Stimulated activated CD8-positive, alpha-beta memory T cell treated with anti-CD3 and anti-CD28 coated beads, Interleukin-15, amount 100 ng/mL, for 1 hour (primary cell): Measurements from ENCODE around the gene VWA5A.

Experiments
- DNase-seq: peaks from one replicate; pipeline ENCODE4 v3.0.0-alpha.2; 2020; ENCODE audit warnings: low read depth

VWA5A gene

GRCh38 chr11:124170801-124171586, 55.7 kb downstream of the VWA5A start:
- DNase-seq = no peak

GRCh38 chr11:124172101-124172500, 56.9 kb downstream of the VWA5A start:
- DNase-seq = no peak

- no peak for DNase-seq
Measured at GRCh38 chr11:124172599-124172998, 57.3 kb downstream of the VWA5A start.

DNA sequence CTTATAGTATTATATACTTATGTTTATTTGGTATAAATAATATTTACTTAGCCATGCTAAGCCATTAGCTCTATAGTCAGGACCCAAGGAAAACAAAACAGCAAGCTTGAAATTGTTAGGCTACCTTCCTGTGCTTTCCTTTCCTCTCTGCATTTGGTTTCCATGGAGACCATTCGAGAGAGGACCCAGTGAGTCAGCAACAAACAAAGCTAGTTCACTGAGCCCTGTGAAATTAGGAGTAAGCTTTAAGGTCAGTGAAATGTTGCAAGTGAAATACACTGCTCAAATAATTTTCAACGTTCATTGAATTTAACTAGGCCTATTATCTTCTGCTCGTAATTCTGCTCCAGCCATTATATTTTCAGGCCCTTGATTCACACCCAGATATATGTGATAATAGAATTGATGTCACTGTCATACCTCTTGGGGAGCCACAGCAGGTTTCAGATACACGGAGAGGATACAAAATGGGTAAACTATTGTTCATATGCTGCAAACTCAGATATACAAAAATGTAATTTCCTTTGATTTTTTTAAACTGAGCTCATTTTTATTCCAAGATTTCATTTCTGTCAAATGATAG, 58.8 kb downstream of the VWA5A start:
- DNase-seq = no peak

DNA sequence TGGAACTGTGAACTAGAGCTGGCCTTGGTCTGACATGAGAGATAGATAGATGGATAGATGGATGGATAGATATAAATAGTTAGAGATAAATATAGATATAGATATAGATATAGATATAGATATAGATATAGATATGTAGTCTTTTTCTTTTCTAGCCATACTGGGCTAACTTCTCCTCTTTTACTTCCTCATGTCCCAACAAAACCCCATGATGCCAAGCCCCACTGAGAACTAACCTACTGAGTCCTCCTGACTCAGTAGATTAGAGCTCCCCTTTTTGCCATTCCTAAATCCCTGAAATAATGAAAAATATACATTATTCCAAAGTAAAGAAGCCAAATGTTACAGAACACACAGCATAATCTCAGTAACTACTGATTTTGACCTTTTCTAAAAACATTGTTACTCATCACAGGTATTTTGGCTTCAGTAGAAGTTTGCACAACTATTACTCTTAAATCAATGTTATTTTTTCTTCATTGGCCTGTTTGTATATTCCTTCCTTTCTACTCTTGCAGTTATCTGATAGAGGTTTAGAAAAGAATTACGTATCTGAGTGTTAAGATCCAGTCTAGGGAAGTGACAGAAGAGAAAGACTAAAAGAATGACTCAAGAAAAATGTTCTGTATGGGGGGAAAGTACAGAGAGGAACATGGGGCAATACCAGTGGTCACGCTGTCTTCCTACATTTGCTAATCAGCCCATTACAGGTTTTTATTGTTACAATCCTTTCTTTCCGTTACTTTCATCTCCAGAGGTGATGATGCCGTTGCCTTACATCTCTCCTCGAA, 61.9 kb downstream of the VWA5A start:
- no peak for DNase-seq

DNA sequence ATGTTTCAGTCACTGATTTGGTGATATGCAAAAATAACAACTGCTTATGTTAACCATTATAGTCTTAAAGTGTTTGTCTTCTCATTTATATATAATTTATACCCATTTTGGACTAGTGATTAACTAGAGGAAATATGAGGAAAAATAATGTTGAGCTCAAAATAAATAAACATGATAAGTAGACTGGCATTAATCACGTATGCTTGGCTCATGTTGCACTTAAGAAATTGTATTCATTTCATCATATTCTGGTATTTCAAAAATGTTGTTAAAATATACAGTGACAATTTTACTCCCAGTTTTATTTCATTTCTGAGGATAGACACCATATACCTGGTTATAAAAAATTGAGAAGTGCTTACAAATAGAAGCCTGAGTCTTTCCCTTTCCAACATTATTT, 64.1 kb downstream of the VWA5A start:
- no peak for DNase-seq

DNA sequence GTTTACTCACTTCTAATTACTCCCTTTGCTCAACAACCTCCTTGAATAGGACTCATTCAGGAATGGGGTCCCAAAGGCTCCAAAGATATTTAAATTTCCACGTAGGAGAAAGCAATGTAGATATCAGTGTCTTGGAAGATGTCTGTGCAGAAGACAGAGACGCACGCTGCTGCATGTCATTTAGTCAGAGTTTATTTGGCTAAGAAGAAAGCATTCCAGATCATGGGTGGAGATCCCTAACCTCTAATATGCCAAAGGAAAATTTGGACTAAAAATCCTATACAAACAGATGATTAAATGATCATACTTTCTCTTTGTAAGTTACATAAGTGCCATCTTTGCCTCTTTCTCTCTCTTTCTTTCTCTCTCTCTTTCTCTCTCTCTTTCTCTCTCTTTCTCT, 67.8 kb downstream of the VWA5A start, which contains the start of gene OR10D3:
Gene OR10D3, plus strand, starts transcription at position 278 of the 400 bp plus-strand sequence. CDS start 1,925 bp downstream, outside the sequence.
- no peak for DNase-seq

DNA sequence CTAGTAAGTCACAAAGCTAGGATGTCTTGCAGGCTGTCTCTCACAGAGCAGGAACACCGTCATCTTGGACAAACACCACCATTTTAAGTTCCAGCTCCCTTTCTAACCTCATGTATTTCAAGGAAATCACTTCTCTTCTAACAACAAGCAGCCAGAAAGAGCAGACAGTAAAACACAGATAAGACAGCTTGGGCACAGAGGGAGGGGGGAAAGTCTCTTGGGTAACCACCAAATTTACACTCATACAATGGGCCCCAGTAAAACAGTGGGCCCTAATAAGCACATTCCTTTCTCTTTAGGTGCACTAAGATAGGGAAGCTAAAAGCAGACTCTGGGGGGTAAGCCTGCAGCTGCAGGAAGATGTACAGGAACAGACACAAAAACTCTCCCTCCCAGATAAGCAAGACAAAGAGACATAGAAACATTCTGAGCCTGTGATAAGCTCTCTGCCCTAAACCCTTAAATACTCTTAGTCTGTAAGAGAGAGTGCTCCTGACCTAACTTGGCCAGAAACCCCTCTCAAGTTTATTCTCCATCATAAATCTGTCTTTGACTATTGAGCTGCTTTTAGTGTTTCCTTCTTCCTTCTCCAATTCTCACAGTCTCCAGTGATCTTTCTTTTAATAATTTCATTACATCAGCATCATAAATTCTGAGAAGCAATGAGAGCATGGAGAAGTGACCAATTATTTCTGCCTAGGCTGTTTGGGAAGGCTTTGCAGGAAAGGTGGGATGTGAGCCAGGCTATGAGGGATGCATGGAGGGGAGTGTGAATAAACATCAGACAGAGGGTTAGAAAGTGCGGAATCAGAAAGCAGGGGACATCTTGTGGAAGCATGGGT, 75.3 kb downstream of the VWA5A start:
- no peak for DNase-seq

- DNase-seq = no peak
Measured at GRCh38 chr11:124193221-124194010, 78.2 kb downstream of the VWA5A start.

- DNase-seq = no peak
Measured at GRCh38 chr11:124194293-124195188, 79.3 kb downstream of the VWA5A start.

- DNase-seq = no peak
Measured at GRCh38 chr11:124195189-124195734, 80.0 kb downstream of the VWA5A start.
